ENCODE data around the gene KRT83. TPM values are rescaled to one million over a fixed set of nuclear protein-coding genes. Genes with fewer than 3 reads are reported as not detected.
"Not testable (repeated sequence)": the region's sequence is repeated elsewhere in the genome, so short reads cannot be mapped to it uniquely, and the experiment has no call there.

KRT83 gene
- total and polyA plus RNA-seq, 4 donors, result not detected

DNA sequence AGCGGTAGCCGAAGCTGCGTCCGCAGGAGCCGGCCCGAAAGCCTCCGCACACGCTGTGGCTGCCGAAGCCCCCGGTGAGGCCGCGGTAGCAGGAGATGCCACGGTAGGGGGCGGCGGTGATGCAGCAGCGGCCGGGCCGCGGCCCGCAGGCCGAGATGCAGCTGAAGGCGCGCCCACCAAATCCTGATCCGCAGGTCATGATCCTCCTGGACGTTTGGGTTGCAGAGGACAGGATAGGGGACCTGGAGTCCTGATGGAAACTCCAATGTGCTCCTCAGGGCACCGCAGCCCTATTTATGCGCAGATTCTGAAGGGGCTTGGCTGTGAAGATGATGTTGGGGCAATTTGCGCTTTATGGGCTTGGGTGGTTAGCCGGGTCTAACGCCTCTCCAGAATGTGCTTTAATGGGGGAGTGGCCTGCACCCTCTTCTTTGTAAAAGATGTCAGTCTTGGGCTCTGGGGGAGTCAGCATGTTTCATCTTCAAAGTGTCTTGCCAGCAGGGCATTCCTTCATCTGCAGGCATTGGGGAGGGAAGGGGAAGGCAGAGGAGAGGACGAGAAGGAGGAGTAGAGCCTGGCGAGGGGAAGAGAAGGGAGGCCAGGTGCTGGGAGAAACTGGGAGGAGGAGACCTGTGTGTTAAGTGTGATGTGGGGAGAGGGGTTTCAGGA, 29.8 kb downstream of the KRT83 start, which contains the start of gene KRT81:
TSS of gene KRT81 (minus strand) at position 268 of the 669 bp plus-strand sequence. CDS start at position 199, 69 bp downstream.
- H3K9ac ChIP-seq (ENCODE audit: insufficient read depth in 1 of 2, low read length in 2 of 2), result no peak within 1 kb of the TSS
- H3K27ac ChIP-seq (ENCODE audit: low read depth in 1 of 2, low read length in 1 of 2), result no peak within 1 kb of the TSS
- 59 to 72% methylated on average over 22 to 24 of the region's 32 CpGs for WGBS, 2 donors
- TF ChIP-seq, protein P1, sequence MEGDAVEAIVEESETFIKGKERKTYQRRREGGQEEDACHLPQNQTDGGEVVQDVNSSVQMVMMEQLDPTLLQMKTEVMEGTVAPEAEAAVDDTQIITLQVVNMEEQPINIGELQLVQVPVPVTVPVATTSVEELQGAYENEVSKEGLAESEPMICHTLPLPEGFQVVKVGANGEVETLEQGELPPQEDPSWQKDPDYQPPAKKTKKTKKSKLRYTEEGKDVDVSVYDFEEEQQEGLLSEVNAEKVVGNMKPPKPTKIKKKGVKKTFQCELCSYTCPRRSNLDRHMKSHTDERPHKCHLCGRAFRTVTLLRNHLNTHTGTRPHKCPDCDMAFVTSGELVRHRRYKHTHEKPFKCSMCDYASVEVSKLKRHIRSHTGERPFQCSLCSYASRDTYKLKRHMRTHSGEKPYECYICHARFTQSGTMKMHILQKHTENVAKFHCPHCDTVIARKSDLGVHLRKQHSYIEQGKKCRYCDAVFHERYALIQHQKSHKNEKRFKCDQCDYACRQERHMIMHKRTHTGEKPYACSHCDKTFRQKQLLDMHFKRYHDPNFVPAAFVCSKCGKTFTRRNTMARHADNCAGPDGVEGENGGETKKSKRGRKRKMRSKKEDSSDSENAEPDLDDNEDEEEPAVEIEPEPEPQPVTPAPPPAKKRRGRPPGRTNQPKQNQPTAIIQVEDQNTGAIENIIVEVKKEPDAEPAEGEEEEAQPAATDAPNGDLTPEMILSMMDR (IDR thresholded peaks at IDR 0.05; ENCODE audit: control extremely low read depth, extremely low read depth), result no peak
- ATAC-seq (ENCODE audit: insufficient read depth, low FRiP score), result no peak
- H3K4me1 ChIP-seq (ENCODE audit: control insufficient read depth in 5 of 5, insufficient read depth in 5 of 5, low read length in 5 of 5), result peaks cover 0 to 3% (median 0%) of the 10 kb centered on the region in 5 donors
- H3K9me3 ChIP-seq (ENCODE audit: control insufficient read depth in 4 of 4, insufficient read depth in 3 of 4, low read length in 3 of 4), result no peaks in the 10 kb centered on the region
- no peak for DNase-seq
- H3K36me3 ChIP-seq (ENCODE audit: control insufficient read depth in 4 of 4, insufficient read depth in 4 of 4, low read length in 4 of 4), result no peaks in the 10 kb centered on the region
- H3K27me3 ChIP-seq (ENCODE audit: control insufficient read depth in 3 of 3, insufficient read depth in 3 of 3, low read length in 2 of 3), result peaks cover 6 to 32% (median 23%) of the 10 kb centered on the region in 3 donors
- no peak within 1 kb of the TSS for H3K4me3 ChIP-seq

DNA sequence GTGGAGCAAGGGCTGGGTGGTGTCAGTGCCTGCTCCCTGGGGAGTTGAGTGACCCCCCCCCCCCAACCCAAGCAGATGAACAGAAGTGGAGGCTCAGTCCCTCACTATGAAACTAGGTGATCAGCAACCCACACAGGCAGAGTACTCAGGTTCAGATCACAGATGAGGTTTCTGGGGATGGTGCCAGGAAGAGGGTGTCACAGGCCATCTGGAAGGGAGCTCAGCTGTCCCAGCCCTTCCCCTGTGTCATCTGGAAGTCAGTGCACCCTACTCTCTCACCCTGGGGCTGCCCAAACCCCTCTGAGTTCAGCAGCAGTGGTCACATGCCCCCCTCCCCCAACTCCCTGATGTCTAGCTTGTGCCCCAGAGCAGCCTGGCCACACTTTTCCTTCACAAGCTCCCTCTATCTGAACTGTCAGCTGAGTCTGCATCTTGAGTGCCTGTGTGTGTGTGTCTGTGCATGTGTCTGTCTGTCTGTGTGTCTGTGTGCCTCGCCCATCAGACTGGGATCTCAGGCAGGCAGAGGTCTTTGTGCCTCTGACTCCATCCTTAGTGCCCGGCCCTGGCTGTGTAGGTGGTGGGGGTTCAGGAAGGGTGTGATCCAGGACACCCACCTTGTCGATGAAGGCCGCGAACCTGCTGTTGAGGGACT, 30.6 kb downstream of the KRT83 start:
- H3K4me3 ChIP-seq; DNase-seq; H3K9ac ChIP-seq (ENCODE audit: insufficient read depth in 1 of 2, low read length in 2 of 2); H3K27ac ChIP-seq (ENCODE audit: low read depth in 1 of 2, low read length in 1 of 2); H3K9me3 ChIP-seq (ENCODE audit: control insufficient read depth in 4 of 4, insufficient read depth in 3 of 4, low read length in 3 of 4); ATAC-seq (ENCODE audit: insufficient read depth, low FRiP score); H3K36me3 ChIP-seq (ENCODE audit: control insufficient read depth in 4 of 4, insufficient read depth in 4 of 4, low read length in 4 of 4); H3K4me1 ChIP-seq (ENCODE audit: control insufficient read depth in 5 of 5, insufficient read depth in 5 of 5, low read length in 5 of 5): not testable (repeated sequence)
- peaks cover 6 to 32% (median 23%) of the 10 kb centered on the region in 3 donors for H3K27me3 ChIP-seq (ENCODE audit: control insufficient read depth in 3 of 3, insufficient read depth in 3 of 3, low read length in 2 of 3)
- WGBS, 2 donors, result no CpG with 5 or more reads among the region's 5 CpGs

GRCh38 chr12:52287816-52288805, 33.1 kb downstream of the KRT83 start:
- H3K4me3 ChIP-seq; H3K36me3 ChIP-seq (ENCODE audit: control insufficient read depth in 4 of 4, insufficient read depth in 4 of 4, low read length in 4 of 4); DNase-seq; H3K4me1 ChIP-seq (ENCODE audit: control insufficient read depth in 5 of 5, insufficient read depth in 5 of 5, low read length in 5 of 5); H3K9me3 ChIP-seq (ENCODE audit: control insufficient read depth in 4 of 4, insufficient read depth in 3 of 4, low read length in 3 of 4); H3K27ac ChIP-seq (ENCODE audit: low read depth in 1 of 2, low read length in 1 of 2); H3K9ac ChIP-seq (ENCODE audit: insufficient read depth in 1 of 2, low read length in 2 of 2); ATAC-seq (ENCODE audit: insufficient read depth, low FRiP score): not testable (repeated sequence)
- peaks cover 0 to 18% (median 17%) of the 10 kb centered on the region in 3 donors for H3K27me3 ChIP-seq (ENCODE audit: control insufficient read depth in 3 of 3, insufficient read depth in 3 of 3, low read length in 2 of 3)
- 59 to 75% methylated on average over 17 of the region's 17 CpGs for WGBS, 2 donors

DNA sequence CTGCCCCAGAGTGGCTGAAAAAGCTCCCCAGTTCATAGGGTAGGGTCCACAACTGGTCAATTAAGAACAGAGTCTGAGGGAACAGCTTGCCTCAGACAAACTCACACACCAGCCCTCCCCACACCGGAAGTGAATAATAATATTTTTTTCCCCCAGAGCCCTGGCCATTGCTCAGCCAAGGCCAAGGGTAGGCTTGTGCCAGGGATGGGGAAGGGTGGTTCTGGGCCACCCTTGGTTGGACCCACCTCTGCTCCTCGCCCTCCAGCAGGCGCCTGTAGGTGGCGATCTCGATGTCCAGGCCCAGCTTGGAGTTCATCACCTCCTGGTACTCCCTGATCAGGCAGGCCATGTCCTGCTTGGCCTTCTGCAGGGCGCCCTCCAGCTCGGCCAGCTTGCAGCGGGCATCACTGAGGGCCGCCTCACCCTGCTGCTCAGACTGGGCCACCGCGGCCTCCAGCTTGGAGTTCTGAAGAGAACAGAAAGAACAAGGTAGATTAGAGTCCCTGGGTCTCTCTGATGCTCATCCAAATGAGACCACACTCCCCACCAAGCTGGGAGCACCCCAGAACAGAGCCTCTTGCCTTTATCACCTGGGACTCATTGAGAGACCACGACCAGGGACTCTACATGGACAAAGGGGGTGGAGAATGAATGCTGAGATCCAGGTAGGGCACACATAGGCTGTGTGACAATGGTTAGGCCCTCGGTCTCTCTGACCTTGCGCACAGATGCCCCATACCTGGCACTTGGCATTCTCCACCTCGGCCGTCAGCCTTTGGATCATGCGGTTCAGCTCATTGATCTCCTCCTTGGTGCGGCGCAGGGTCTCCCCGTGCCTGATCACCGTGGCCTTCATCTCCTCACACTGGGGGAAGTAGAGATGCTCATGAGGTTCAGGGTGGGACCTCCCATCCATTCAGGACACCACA, 34.1 kb downstream of the KRT83 start:
- not testable (repeated sequence) for DNase-seq; H3K9ac ChIP-seq (ENCODE audit: insufficient read depth in 1 of 2, low read length in 2 of 2); H3K27ac ChIP-seq (ENCODE audit: low read depth in 1 of 2, low read length in 1 of 2); H3K27me3 ChIP-seq (ENCODE audit: control insufficient read depth in 3 of 3, insufficient read depth in 3 of 3, low read length in 2 of 3); ATAC-seq (ENCODE audit: insufficient read depth, low FRiP score); H3K36me3 ChIP-seq (ENCODE audit: control insufficient read depth in 4 of 4, insufficient read depth in 4 of 4, low read length in 4 of 4); H3K9me3 ChIP-seq (ENCODE audit: control insufficient read depth in 4 of 4, insufficient read depth in 3 of 4, low read length in 3 of 4); H3K4me1 ChIP-seq (ENCODE audit: control insufficient read depth in 5 of 5, insufficient read depth in 5 of 5, low read length in 5 of 5); H3K4me3 ChIP-seq
- 88 to 89% methylated on average over 21 of the region's 21 CpGs for WGBS, 2 donors
